Stimulated activated naive CD8-positive, alpha-beta T cell treated with anti-CD3 and anti-CD28 coated beads, Interleukin-15, amount 100 ng/mL, for 72 hours (primary cell): Measurements from ENCODE around the gene NR4A3.
"Not testable (repeated sequence)": the region's sequence is repeated elsewhere in the genome, so short reads cannot be mapped to it uniquely, and the experiment has no call there.

ENCODE experiments used
- ATAC-seq: fragments of 150-1000 bp; cut with Tn5 transposase; 2 replicates; pipeline ENCODE4 v1.10.0; 2021; ENCODE audit warnings: mild to moderate bottlenecking, moderate library complexity
- DNase-seq, 2 donors: peaks; one replicate each; pipeline ENCODE4 v3.0.0; 2021 to 2022
- H3K27ac Mint-ChIP-seq, 2 donors: one replicate each; pipeline ENCODE4 v1.8.0; 2022; ENCODE audit warnings: mild to moderate bottlenecking in 2 of 2, mixed read lengths in 2 of 2, moderate library complexity in 2 of 2
- H3K27me3 Mint-ChIP-seq: one replicate; pipeline ENCODE4 v1.8.0; 2022; ENCODE audit warnings: mixed read lengths
- H3K4me1 Mint-ChIP-seq: one replicate; pipeline ENCODE4 v1.8.0; 2022; ENCODE audit warnings: mild to moderate bottlenecking, mixed read lengths
- H3K4me3 Mint-ChIP-seq, 2 donors: one replicate each; pipeline ENCODE4 v1.8.0; 2022; ENCODE audit warnings: mild to moderate bottlenecking in 2 of 2, mixed read lengths in 2 of 2, moderate library complexity in 1 of 2
- H3K9me3 Mint-ChIP-seq, 2 donors: one replicate each; pipeline ENCODE4 v1.8.0; 2022; ENCODE audit warnings: mixed read lengths in 2 of 2

The NR4A3 gene

GRCh38 chr9:99821396-99822108 is at the start of gene NR4A3:
Gene NR4A3 (plus strand): TSS chr9:99821885. CDS start chr9:99828043, 6,158 bp downstream.
- ATAC-seq (peak; percentile 31), DNase-seq (peak; percentile 82 to 85)
- Mint-ChIP-seq H3K27me3 (no peaks in the 10 kb centered on the region), H3K4me1 (peaks cover 65% of the 10 kb centered on the region), H3K4me3 (peak within 1 kb of the TSS; percentile 97 to 100), H3K27ac (peak within 1 kb of the TSS; percentile 90 to 96), H3K9me3 (no peaks in the 10 kb centered on the region)

GRCh38 chr9:99773468-99774138 is 48.1 kb upstream of the NR4A3 start:
- no peak overlapping the region for H3K27ac Mint-ChIP-seq
- peaks cover 12% of the 10 kb centered on the region for H3K4me1 Mint-ChIP-seq
- no peaks in the 10 kb centered on the region for H3K9me3 Mint-ChIP-seq
- H3K4me3 Mint-ChIP-seq: no peak overlapping the region
- H3K27me3 Mint-ChIP-seq: peaks cover 38% of the 10 kb centered on the region
- DNase-seq (no peak), ATAC-seq (no peak)

- Mint-ChIP-seq H3K9me3 (no peaks in the 10 kb centered on the region), H3K27me3 (peaks cover 21% of the 10 kb centered on the region), H3K27ac (peak overlapping the region in 1 of 2 donors; percentile 88), H3K4me1 (peaks cover 30% of the 10 kb centered on the region), H3K4me3 (peak overlapping the region; percentile 47 to 53)
- peak; percentile 32 to 55 for DNase-seq
- ATAC-seq: peak; percentile 95
Observed at GRCh38 chr9:99778308-99778707, 43.4 kb upstream of the NR4A3 start.

DNA sequence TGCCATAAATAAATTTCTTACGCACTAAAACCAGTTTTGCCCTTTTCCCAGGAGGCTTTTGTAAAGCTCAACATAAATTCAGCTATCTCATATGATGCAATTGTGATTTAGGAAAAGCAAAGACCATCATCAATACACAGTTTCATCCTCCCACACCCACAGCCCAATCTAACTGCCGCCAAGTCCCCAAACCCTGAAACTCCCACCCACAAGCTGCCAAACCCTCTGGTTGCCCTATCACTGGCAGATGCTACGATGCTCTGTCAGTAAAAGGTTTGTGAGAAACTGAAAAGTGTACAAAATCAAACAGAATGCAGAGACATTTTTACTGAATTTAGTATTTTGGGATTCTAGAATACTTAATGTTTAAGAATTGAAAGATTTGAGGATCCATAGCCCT is 42.8 kb upstream of the NR4A3 start:
- Mint-ChIP-seq H3K27me3 (peaks cover 27% of the 10 kb centered on the region), H3K4me3 (peak overlapping the region; percentile 47 to 53), H3K4me1 (peaks cover 31% of the 10 kb centered on the region), H3K9me3 (no peaks in the 10 kb centered on the region), H3K27ac (peak overlapping the region in 1 of 2 donors; percentile 88)
- ATAC-seq (peak; percentile 62), DNase-seq (peak in 1 of 2 donors; percentile 42)

DNA sequence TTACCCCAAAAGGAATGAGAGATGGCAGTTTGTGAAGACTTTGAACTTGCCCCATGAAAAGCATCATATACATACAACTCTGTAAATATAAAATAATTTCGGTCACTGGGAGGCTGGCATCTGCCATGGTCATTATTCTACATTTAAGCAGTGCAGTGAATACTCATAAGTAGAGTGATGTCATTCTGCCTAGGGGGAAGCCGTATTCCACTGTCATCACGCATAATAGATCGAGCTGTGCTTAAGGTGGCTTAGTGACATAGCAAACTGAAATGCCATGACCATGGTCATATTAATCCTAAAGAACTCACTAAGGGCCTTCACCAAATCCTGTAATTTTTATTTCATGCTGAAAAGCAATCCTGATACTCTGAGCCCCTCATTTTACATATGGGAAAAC is 42.4 kb upstream of the NR4A3 start:
- no peak overlapping the region for H3K27ac Mint-ChIP-seq
- peaks cover 31% of the 10 kb centered on the region for H3K27me3 Mint-ChIP-seq
- H3K9me3 Mint-ChIP-seq: no peaks in the 10 kb centered on the region
- H3K4me1 Mint-ChIP-seq: peaks cover 31% of the 10 kb centered on the region
- ATAC-seq: peak; percentile 84
- DNase-seq: no peak
- no peak overlapping the region for H3K4me3 Mint-ChIP-seq

- H3K27ac Mint-ChIP-seq, H3K4me3 Mint-ChIP-seq, ATAC-seq, H3K9me3 Mint-ChIP-seq, DNase-seq: not testable (repeated sequence)
- Mint-ChIP-seq H3K4me1 (peaks cover 31% of the 10 kb centered on the region), H3K27me3 (peaks cover 40% of the 10 kb centered on the region)
Observed at GRCh38 chr9:99782349-99782748, 39.3 kb upstream of the NR4A3 start.

GRCh38 chr9:99782962-99783718 is 38.5 kb upstream of the NR4A3 start:
- peaks cover 24% of the 10 kb centered on the region for H3K4me1 Mint-ChIP-seq
- H3K9me3 Mint-ChIP-seq: no peaks in the 10 kb centered on the region
- DNase-seq: no peak
- no peak for ATAC-seq
- no peak overlapping the region for H3K4me3 Mint-ChIP-seq
- H3K27me3 Mint-ChIP-seq: peaks cover 47% of the 10 kb centered on the region
- H3K27ac Mint-ChIP-seq: no peak overlapping the region

DNA sequence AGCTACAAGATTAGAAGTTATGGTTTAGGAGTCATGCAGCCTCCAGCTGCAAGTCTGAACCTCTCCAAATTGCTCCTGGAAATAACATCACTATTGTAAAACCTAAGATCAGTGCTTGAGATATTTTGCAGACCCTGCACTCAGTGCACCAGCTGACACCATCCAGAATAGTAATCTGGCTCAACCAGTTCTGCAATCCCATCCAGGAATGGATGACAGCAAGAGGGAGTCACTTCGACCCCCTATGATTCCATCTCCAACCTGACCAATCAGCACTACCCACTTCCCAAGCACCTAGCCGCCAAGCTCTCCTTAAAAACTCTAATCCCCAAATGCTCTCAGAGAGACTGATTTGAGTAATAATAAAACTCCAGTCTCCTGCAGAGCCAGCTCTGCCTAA is 37.9 kb upstream of the NR4A3 start:
- ATAC-seq: no peak
- no peaks in the 10 kb centered on the region for H3K9me3 Mint-ChIP-seq
- no peak overlapping the region for H3K27ac Mint-ChIP-seq
- no peak overlapping the region for H3K4me3 Mint-ChIP-seq
- peaks cover 17% of the 10 kb centered on the region for H3K4me1 Mint-ChIP-seq
- peaks cover 47% of the 10 kb centered on the region for H3K27me3 Mint-ChIP-seq
- DNase-seq: no peak

DNA sequence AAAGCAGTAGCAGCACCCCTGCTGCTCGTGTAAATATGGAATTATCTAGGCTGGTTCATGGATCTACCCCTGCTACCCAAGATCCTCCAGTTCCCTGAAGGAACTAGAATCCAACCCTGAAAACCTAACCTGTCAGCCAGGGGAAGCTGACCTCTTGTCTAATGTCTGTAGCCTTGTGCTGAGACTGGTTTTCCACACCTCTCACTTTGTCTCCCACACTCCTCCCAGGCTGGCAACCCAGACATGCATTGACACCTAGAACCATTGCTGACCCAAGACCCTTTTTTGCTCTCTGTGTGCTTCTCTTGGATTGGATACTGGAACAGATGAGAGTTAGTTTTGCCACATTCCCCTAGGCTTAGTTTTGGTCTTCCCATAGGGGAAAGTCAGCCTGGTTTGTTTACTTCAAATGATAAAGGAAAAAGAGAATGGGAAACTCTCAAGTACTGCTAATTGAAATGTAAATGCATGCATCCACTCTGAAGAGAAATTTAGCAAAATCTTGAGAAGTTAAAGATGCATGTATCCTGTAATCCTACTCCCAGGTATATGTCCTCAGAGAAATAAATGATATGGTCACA is 36.6 kb upstream of the NR4A3 start:
- peaks cover 55% of the 10 kb centered on the region for H3K27me3 Mint-ChIP-seq
- no peaks in the 10 kb centered on the region for H3K9me3 Mint-ChIP-seq
- DNase-seq (no peak), ATAC-seq (no peak)
- H3K4me1 Mint-ChIP-seq: peaks cover 6% of the 10 kb centered on the region
- no peak overlapping the region for H3K27ac Mint-ChIP-seq
- no peak overlapping the region for H3K4me3 Mint-ChIP-seq

DNA sequence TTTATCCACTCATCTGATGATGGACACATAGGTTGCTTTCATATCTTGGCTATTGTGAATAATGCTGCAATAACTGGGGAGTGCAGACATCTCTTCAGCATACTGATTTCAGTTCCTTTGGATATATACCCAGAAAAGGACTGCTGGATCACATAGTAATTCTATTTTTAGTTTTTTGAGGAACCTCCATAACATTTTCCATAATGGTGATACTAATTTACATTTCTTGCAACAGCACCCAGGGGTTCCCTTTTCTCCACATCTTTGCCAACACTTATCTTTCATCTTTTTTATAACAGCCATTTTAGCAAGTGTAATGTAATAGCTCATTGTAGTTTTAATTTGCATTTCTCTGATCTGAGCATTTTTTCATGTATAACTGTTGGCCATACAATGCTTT is 34.1 kb upstream of the NR4A3 start:
- H3K27ac Mint-ChIP-seq: no peak overlapping the region
- peaks cover 64% of the 10 kb centered on the region for H3K27me3 Mint-ChIP-seq
- no peak for DNase-seq
- no peak overlapping the region for H3K4me3 Mint-ChIP-seq
- peaks cover 6% of the 10 kb centered on the region for H3K4me1 Mint-ChIP-seq
- ATAC-seq: no peak
- H3K9me3 Mint-ChIP-seq: no peaks in the 10 kb centered on the region

- DNase-seq (no peak), ATAC-seq (no peak)
- Mint-ChIP-seq H3K9me3 (no peaks in the 10 kb centered on the region), H3K27me3 (peaks cover 35% of the 10 kb centered on the region), H3K4me1 (no peaks in the 10 kb centered on the region), H3K4me3 (no peak overlapping the region), H3K27ac (peak overlapping the region in 1 of 2 donors; percentile 77)
Observed at GRCh38 chr9:99793528-99793927, 28.2 kb upstream of the NR4A3 start.

- Mint-ChIP-seq H3K27ac (no peak overlapping the region), H3K4me3 (no peak overlapping the region), H3K9me3 (no peaks in the 10 kb centered on the region), H3K4me1 (no peaks in the 10 kb centered on the region), H3K27me3 (peaks cover 18% of the 10 kb centered on the region)
- ATAC-seq (no peak), DNase-seq (no peak)
Observed at GRCh38 chr9:99796231-99796630, 25.5 kb upstream of the NR4A3 start.

GRCh38 chr9:99801775-99802174 is 19.9 kb upstream of the NR4A3 start:
- no peaks in the 10 kb centered on the region for H3K9me3 Mint-ChIP-seq
- H3K4me1 Mint-ChIP-seq: no peaks in the 10 kb centered on the region
- no peak overlapping the region for H3K27ac Mint-ChIP-seq
- DNase-seq: no peak
- no peak for ATAC-seq
- no peaks in the 10 kb centered on the region for H3K27me3 Mint-ChIP-seq
- no peak overlapping the region for H3K4me3 Mint-ChIP-seq

DNA sequence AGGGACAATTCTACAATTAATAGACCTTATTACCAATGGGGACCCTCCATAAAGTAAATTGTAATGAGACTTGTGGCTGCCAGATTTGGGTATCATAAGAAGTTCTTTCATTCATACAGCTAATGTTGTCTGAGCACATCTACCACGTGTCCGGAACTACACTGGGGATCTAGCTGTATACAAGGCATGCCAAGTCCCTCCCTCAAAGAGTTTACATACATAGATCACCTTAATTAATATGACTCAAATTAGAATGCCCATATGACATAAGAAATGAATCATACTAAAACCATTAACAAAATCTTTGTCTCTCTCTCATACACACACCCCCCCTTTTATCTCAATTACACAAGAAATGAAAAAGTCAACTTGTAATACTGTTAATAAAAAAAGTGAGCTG is 18.0 kb upstream of the NR4A3 start:
- ATAC-seq (peak; percentile 48), DNase-seq (no peak)
- Mint-ChIP-seq H3K9me3 (no peaks in the 10 kb centered on the region), H3K4me3 (no peak overlapping the region), H3K27ac (no peak overlapping the region), H3K27me3 (no peaks in the 10 kb centered on the region), H3K4me1 (peaks cover 17% of the 10 kb centered on the region)

DNA sequence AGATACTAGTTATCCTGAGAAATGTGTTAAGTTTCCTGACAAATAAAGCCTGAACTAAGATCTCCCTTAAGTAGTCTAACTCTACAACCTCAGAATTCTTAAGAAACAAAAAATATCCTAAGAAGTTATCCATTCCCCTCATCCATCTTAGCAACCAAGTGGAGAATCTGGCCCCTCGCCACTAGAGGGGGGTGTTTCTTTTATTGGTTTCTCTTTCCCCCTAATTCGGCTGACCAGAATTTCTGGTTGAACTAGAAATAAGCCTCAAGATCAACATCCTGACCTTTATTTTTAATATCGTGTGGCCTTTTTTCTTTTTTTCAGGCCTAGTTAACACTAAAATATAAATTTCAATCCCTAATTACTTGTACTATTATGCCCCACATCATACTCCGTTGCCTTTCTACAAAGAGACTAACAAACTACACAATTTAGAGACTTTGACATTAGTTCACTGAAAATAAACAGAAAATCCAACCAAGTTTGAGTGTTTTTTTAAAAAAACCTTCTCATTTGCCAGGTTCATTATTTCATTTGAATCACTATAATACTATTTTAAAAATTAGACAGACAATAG is 14.3 kb upstream of the NR4A3 start:
- H3K27me3 Mint-ChIP-seq: no peaks in the 10 kb centered on the region
- peak; percentile 45 for ATAC-seq
- DNase-seq: peak; percentile 52 to 55
- peaks cover 54% of the 10 kb centered on the region for H3K4me1 Mint-ChIP-seq
- no peak overlapping the region for H3K27ac Mint-ChIP-seq
- H3K9me3 Mint-ChIP-seq: no peaks in the 10 kb centered on the region
- no peak overlapping the region for H3K4me3 Mint-ChIP-seq
